ENCODE measurements around the gene MRPS7. TPM values are rescaled to one million over a fixed set of nuclear protein-coding genes. Genes with fewer than 3 reads are reported as not detected.

MRPS7 gene
- total and polyA plus RNA-seq, 10 of the 15 experiments (the other 5 are each of a cell fraction or from before 2014, with no cell fraction given), result 88.4 to 217 (median 109) TPM

DNA sequence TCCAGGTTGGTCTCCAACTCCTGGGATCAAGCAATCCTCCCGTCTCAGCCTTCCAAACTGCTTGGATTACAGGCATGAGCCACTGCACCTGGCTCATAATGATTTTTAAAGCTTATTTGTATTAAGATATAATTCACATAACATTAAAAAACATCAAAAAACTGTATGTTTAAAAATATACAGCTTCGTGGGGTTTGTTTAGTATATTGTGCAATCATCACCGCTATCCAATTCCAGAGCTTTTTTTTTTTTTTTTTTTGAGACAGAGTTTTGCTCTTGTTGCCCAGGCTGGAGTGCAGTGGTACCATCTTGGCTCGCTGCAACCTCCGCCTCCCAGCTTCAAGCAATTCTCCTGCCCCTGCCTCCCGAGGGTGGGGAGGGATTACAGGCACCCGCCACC is 38.6 kb downstream of the MRPS7 start:
- Histone ChIP-seq H3K4me2 (ENCODE audit: control insufficient read depth, insufficient read depth) (no peak overlapping the region), H3K27me3 (replicated peaks in 1 of 2; ENCODE audit: control insufficient read depth in 2 of 2, insufficient read depth in 2 of 2, low read length in 1 of 2) (no peaks in the 10 kb centered on the region), H3K27ac (ENCODE audit: control insufficient read depth, insufficient read depth) (no peak overlapping the region), H3K4me3 (no peak overlapping the region), H3K36me3 (ENCODE audit: control insufficient read depth in 2 of 2, insufficient read depth in 2 of 2, low read length in 1 of 2) (no peaks in the 10 kb centered on the region), H3K4me1 (ENCODE audit: control insufficient read depth, insufficient read depth, low read length) (peaks cover 29% of the 10 kb centered on the region), H3K79me2 (ENCODE audit: control insufficient read depth, insufficient read depth, low read length) (peaks cover 1% of the 10 kb centered on the region; the same call in 1 of the 2 replicates), H3K9ac (ENCODE audit: control insufficient read depth, insufficient read depth, low read length) (no peak overlapping the region), H3K9me3 (replicated peaks; ENCODE audit: control insufficient read depth, insufficient read depth, low read length) (no peaks in the 10 kb centered on the region), H2AFZ (ENCODE audit: control insufficient read depth, low read depth, low read length) (no peak overlapping the region), H4K20me1 (ENCODE audit: control insufficient read depth, insufficient read depth) (no peaks in the 10 kb centered on the region)
- no peak for FAIRE-seq
- in situ Hi-C loops (cut with MboI) (no loop called here), intact Hi-C loops (cut with micrococcal nuclease; ENCODE audit: unreplicated experiment) (no loop called here)
- no peak for ATAC-seq
- ChIA-PET POLR2A (interaction anchor here (0.5 to 14.5 kb wide), 4 partner anchors 11 to 81 kb away, joined by 3 to 255 read pairs (median 7); partner anchors contain the start of gene SLC25A19), SMC1A (ENCODE audit: uncharacterized antibody, unreplicated experiment) (interaction anchor here (0.8 to 13.6 kb wide), 4 partner anchors 9 to 47 kb away, joined by 3 to 243 read pairs (median 34); partner anchors contain the start of gene SLC25A19), RAD21 (ENCODE audit: unreplicated experiment) (interaction anchor here (13.2 kb wide), 1 partner anchor 19 kb away, joined by 364 read pairs; no protein-coding TSS in a partner anchor), CTCF (interaction anchor here (0.7 kb wide), 1 partner anchor 16 kb away, joined by 3 read pairs; no protein-coding TSS in a partner anchor)
- DNase-seq (ENCODE audit: low read depth, low spot score), result no peak
- no TSS peak for BruUV-seq (replicated peaks)
- TF ChIP-seq RFX5 (IDR thresholded peaks at IDR 0.05; ENCODE audit: low read depth, low read length), result no peak
- TF ChIP-seq REST (IDR thresholded peaks at IDR 0.05; ENCODE audit: low read depth, low read length), result no peak
- TF ChIP-seq EZH2 (IDR thresholded peaks at IDR 0.05; ENCODE audit: borderline replicate concordance, control insufficient read depth, low read depth, low read length), result no peak
- no peak for TF ChIP-seq ZNF24 (IDR thresholded peaks at IDR 0.05)
- TF ChIP-seq, protein P1, sequence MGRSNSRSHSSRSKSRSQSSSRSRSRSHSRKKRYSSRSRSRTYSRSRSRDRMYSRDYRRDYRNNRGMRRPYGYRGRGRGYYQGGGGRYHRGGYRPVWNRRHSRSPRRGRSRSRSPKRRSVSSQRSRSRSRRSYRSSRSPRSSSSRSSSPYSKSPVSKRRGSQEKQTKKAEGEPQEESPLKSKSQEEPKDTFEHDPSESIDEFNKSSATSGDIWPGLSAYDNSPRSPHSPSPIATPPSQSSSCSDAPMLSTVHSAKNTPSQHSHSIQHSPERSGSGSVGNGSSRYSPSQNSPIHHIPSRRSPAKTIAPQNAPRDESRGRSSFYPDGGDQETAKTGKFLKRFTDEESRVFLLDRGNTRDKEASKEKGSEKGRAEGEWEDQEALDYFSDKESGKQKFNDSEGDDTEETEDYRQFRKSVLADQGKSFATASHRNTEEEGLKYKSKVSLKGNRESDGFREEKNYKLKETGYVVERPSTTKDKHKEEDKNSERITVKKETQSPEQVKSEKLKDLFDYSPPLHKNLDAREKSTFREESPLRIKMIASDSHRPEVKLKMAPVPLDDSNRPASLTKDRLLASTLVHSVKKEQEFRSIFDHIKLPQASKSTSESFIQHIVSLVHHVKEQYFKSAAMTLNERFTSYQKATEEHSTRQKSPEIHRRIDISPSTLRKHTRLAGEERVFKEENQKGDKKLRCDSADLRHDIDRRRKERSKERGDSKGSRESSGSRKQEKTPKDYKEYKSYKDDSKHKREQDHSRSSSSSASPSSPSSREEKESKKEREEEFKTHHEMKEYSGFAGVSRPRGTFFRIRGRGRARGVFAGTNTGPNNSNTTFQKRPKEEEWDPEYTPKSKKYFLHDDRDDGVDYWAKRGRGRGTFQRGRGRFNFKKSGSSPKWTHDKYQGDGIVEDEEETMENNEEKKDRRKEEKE (IDR thresholded peaks at IDR 0.05), result no peak
- no peak for TF ChIP-seq ELK1 (IDR thresholded peaks at IDR 0.05; ENCODE audit: low read depth, low read length)
- WGBS (ENCODE audit: insufficient coverage, insufficient replicate concordance, low lambda C conversion rate, missing lambda C conversion rate), result 73% methylated on average over 5 of the region's 7 CpGs
